Breast epithelium (tissue), 4 donors: ENCODE measurements around the gene CTIF. TPM values are rescaled to one million over a fixed set of nuclear protein-coding genes. Genes with fewer than 3 reads are reported as not detected.

Source experiments
- DNase-seq, 2 donors: peaks; one replicate each; pipeline ENCODE4 v3.0.0-alpha.2; 2019; ENCODE audit warnings: low spot score in 2 of 2
- H3K27ac ChIP-seq, 2 donors: fragments of 200-600 bp; sonication (generic) in 1 of 2; one replicate each; pipeline ENCODE4 v1.5.1; 2016 to 2019; ENCODE audit warnings: mild to moderate bottlenecking in 1 of 2
- H3K27me3 ChIP-seq, 2 donors: fragments of 200-600 bp; sonication (generic) in 1 of 2; one replicate each; pipeline versions ENCODE4 v1.5.1 to v1.6.0; 2017 to 2019; ENCODE audit warnings: control low read depth in 1 of 2, mild to moderate bottlenecking in 1 of 2
- H3K36me3 ChIP-seq: fragments of 200-600 bp; one replicate; pipeline ENCODE4 v1.5.1; 2019
- H3K4me1 ChIP-seq, 2 donors: fragments of 200-600 bp; sonication (generic); one replicate each; pipeline ENCODE4 v1.5.1; 2016 to 2019; ENCODE audit warnings: control low read depth in 1 of 2
- H3K4me3 ChIP-seq, 3 donors: fragments of 200-600 bp; sonication (generic); 1 replicate in 2 of 3; 2 replicates in 1 of 3; pipeline ENCODE4 v1.5.1; 2016 to 2019; ENCODE audit warnings: mild to moderate bottlenecking in 3 of 3, moderate library complexity in 2 of 3
- H3K9me3 ChIP-seq, 2 donors: fragments of 200-600 bp; sonication (generic) in 1 of 2; one replicate each; pipeline ENCODE4 v1.5.1; 2016 to 2019; ENCODE audit warnings: control low read depth in 1 of 2
- CTCF ChIP-seq, 3 donors: fragments of 450-650 bp; IDR thresholded peaks; one replicate each; pipeline ENCODE4 v1.5.1; 2016 to 2017; ENCODE audit warnings: antibody characterized with exemption in 3 of 3, mild to moderate bottlenecking in 3 of 3, moderate library complexity in 3 of 3
- POLR2A ChIP-seq: fragments of 450-650 bp; IDR thresholded peaks from one replicate; pipeline ENCODE4 v1.6.1; 2016; ENCODE audit warnings: antibody characterized with exemption, mild to moderate bottlenecking, moderate library complexity
- POLR2AphosphoS5 ChIP-seq, 3 donors: sonication (generic); formaldehyde crosslinking; IDR thresholded peaks; one replicate each; pipeline ENCODE4 v1.6.1; 2017; ENCODE audit warnings: antibody characterized with exemption in 3 of 3
- intact Hi-C: fragments of 100-400 bp; cut with DNase I; formaldehyde crosslinking; loops from one replicate; pipeline ENCODE4 v1.15.1; 2023; ENCODE audit warnings: low total_unique reads
- total RNA-seq, 3 donors: library from RNA; depleted of rRNA; stranded (reverse); fragments of >200 nt; gene quantifications; one replicate each; pipeline ENCODE4 v1.1.0, GENCODE V29; 2016

CTIF gene
- total RNA-seq, 3 donors from 2014 or later, result 28.8 to 78.9 (median 32.6) TPM

GRCh38 chr18:48636436-48636835 lies 97.6 kb downstream of the CTIF start:
- no peak for DNase-seq
- H3K4me1 ChIP-seq, result no peaks in the 10 kb centered on the region
- H3K27me3 ChIP-seq, result no peaks in the 10 kb centered on the region
- intact Hi-C loops, result no loop called here
- H3K9me3 ChIP-seq, result no peaks in the 10 kb centered on the region
- H3K4me3 ChIP-seq, result no peak overlapping the region
- H3K27ac ChIP-seq, result no peak overlapping the region
- H3K36me3 ChIP-seq, result no peaks in the 10 kb centered on the region
- TF ChIP-seq POLR2A (no peak), POLR2AphosphoS5 (IDR thresholded peaks at IDR 0.05) (no peak), CTCF (IDR thresholded peaks at IDR 0.05) (no peak)

GRCh38 chr18:48637081-48637990 lies 98.5 kb downstream of the CTIF start:
- TF ChIP-seq POLR2A (no peak), CTCF (IDR thresholded peaks at IDR 0.05) (no peak), POLR2AphosphoS5 (IDR thresholded peaks at IDR 0.05) (no peak)
- no peaks in the 10 kb centered on the region for H3K9me3 ChIP-seq
- H3K36me3 ChIP-seq, result no peaks in the 10 kb centered on the region
- no peaks in the 10 kb centered on the region for H3K4me1 ChIP-seq
- H3K4me3 ChIP-seq, result no peak overlapping the region
- H3K27ac ChIP-seq, result no peak overlapping the region
- no peak for DNase-seq
- H3K27me3 ChIP-seq, result no peaks in the 10 kb centered on the region
- intact Hi-C loops, result no loop called here

GRCh38 chr18:48638451-48638850 lies 99.6 kb downstream of the CTIF start:
- intact Hi-C loops, result no loop called here
- Histone ChIP-seq H3K4me1 (no peaks in the 10 kb centered on the region), H3K27me3 (no peaks in the 10 kb centered on the region), H3K4me3 (no peak overlapping the region), H3K27ac (no peak overlapping the region), H3K9me3 (no peaks in the 10 kb centered on the region), H3K36me3 (no peaks in the 10 kb centered on the region)
- DNase-seq, result no peak
- TF ChIP-seq CTCF (IDR thresholded peaks at IDR 0.05) (no peak), POLR2A (no peak)

GRCh38 chr18:48638896-48639771 lies 100.3 kb downstream of the CTIF start:
- Histone ChIP-seq H3K9me3 (no peaks in the 10 kb centered on the region), H3K36me3 (no peaks in the 10 kb centered on the region), H3K4me1 (no peaks in the 10 kb centered on the region), H3K27ac (no peak overlapping the region), H3K4me3 (no peak overlapping the region), H3K27me3 (no peaks in the 10 kb centered on the region)
- intact Hi-C loops, result no loop called here
- DNase-seq, result no peak
- TF ChIP-seq POLR2A (no peak), CTCF (IDR thresholded peaks at IDR 0.05) (no peak), POLR2AphosphoS5 (IDR thresholded peaks at IDR 0.05) (no peak)
